Hepatocyte (in vitro differentiated cells): ENCODE results near the gene ACTR6. TPM values are rescaled to one million over a fixed set of nuclear protein-coding genes. Genes with fewer than 3 reads are reported as not detected.

Source experiments
- DNase-seq: peaks from one replicate; pipeline ENCODE4 v3.0.0-alpha.2; 2016; ENCODE audit warnings: low spot score
- H2AFZ ChIP-seq: fragments of 200-600 bp; sonication (generic); 2 replicates; pipeline ENCODE4 v1.6.0; 2016; ENCODE audit warnings: antibody characterized with exemption, mild to moderate bottlenecking
- H3K27ac ChIP-seq: fragments of 200-600 bp; sonication (generic); 2 replicates; pipeline ENCODE4 v1.5.1; 2016; ENCODE audit warnings: mild to moderate bottlenecking
- H3K27me3 ChIP-seq: fragments of 200-600 bp; sonication (generic); 2 replicates; pipeline ENCODE4 v1.6.1; 2016
- H3K36me3 ChIP-seq: fragments of 200-600 bp; sonication (generic); replicated peaks from 2 replicates; pipeline ENCODE4 v1.5.1; 2016; ENCODE audit warnings: low read depth; ENCODE audit not compliant: insufficient read depth
- H3K4me1 ChIP-seq: fragments of 200-600 bp; sonication (generic); 2 replicates; pipeline ENCODE4 v1.5.1; 2016; ENCODE audit warnings: mild to moderate bottlenecking, moderate library complexity; ENCODE audit not compliant: insufficient read depth
- H3K4me2 ChIP-seq: fragments of 200-600 bp; sonication (generic); 2 replicates; pipeline ENCODE4 v1.6.0; 2016
- H3K4me3 ChIP-seq: fragments of 200-600 bp; sonication (generic); 2 replicates; pipeline ENCODE4 v1.5.1; 2016; ENCODE audit warnings: mild to moderate bottlenecking
- H3K79me2 ChIP-seq: fragments of 200-600 bp; sonication (generic); 2 replicates; pipeline ENCODE4 v1.6.0; 2017; ENCODE audit warnings: mild to moderate bottlenecking
- H3K9me2 ChIP-seq: fragments of 200-600 bp; sonication (generic); replicated peaks from 2 replicates; pipeline ENCODE4 v1.6.0; 2017; ENCODE audit warnings: mild to moderate bottlenecking; ENCODE audit not compliant: insufficient read depth
- H3K9me3 ChIP-seq: fragments of 200-600 bp; sonication (generic); 2 replicates; pipeline ENCODE4 v1.5.1; 2016; ENCODE audit warnings: low read depth, mild to moderate bottlenecking
- H4K20me1 ChIP-seq: fragments of 200-600 bp; sonication (generic); 2 replicates; pipeline ENCODE4 v1.6.0; 2016; ENCODE audit warnings: mild to moderate bottlenecking; ENCODE audit not compliant: insufficient read depth, poor library complexity, severe bottlenecking
- CTCF ChIP-seq: fragments of 200-600 bp; sonication (generic); IDR thresholded peaks from 2 replicates; pipeline ENCODE4 v1.5.1; 2016; ENCODE audit warnings: antibody characterized with exemption, mild to moderate bottlenecking; ENCODE audit not compliant: poor library complexity
- EZH2 ChIP-seq: fragments of 200-600 bp; sonication (generic); IDR thresholded peaks from 2 replicates; pipeline ENCODE4 v1.6.1; 2016; ENCODE audit warnings: antibody characterized with exemption, mild to moderate bottlenecking, borderline replicate concordance
- EZH2phosphoT487 ChIP-seq: fragments of 200-600 bp; sonication (generic); IDR thresholded peaks from one replicate; pipeline ENCODE4 v1.6.1; 2018; ENCODE audit warnings: antibody characterized with exemption, mild to moderate bottlenecking, low read depth, moderate library complexity; ENCODE audit not compliant: unreplicated experiment, severe bottlenecking
- WGBS: methylation state at CpG from one replicate; pipeline ENCODE4 v1.1.6; 2016; ENCODE audit warnings: low lambda C conversion rate; ENCODE audit errors: missing lambda C conversion rate; 5-methylcytosine and 5-hydroxymethylcytosine counted together
- polyA plus RNA-seq: library from polyadenylated mRNA; unstranded; fragments of >200 nt; fragmentation: Nextera tagmentation; extraction: Ambion mirVana; gene quantifications from 2 replicates; pipeline ENCODE4 v1.2.1, GENCODE V29; 2016
- total RNA-seq: library from RNA; depleted of rRNA; stranded (reverse); fragments of >200 nt; gene quantifications from 2 replicates; pipeline ENCODE4 v1.2.3, GENCODE V29; 2014

Gene ACTR6
- total and polyA plus RNA-seq, 2 experiments from 2014 or later: 18.0 to 38.0 TPM

DNA sequence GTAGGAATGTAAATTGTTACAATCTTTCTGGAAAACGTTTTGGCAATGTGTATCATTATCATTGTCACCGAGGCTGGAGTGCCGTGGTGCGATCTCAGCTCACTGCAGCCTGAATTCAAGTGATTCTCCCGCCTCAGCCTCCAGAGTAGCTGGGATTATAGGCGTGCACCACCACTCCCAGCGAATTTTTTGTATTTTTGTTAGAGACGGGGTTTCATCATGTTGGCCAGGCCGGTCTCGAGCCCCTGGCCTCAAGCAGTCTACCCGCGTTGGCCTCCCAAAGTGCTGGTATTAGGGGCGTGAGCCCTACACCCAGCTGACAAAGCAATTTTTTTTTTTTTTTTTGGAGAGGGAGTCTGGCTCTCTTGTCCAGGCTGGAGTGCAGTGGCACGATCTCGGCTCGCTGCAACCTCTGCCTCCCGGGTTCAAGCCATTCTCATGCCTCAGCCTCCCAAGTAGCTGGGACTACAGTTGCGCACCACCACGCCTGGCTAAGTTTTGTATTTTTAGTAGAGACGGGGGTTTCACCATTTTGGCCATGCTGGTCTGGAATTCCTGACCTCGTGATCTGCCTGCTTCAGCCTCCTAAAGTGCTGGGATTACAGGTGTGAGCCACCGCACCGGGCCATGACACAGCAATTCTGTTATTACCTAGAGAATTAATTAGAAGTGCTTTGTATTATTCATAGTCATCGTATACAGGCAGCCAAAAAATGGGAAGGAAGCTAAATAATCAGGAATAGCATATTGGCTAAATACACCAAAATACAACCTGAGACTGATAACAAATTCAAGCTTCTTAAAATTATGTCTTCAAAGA lies 1.2 kb downstream of the ACTR6 start:
- TF ChIP-seq EZH2phosphoT487: no peak
- no peak for TF ChIP-seq CTCF
- no peak for TF ChIP-seq EZH2
- DNase-seq: no peak
- WGBS: 85% methylated on average over 23 of the region's 24 CpGs
- H3K9me3 ChIP-seq: no peaks in the 10 kb centered on the region
- H3K4me2 ChIP-seq: peak overlapping the region; percentile 79
- H4K20me1 ChIP-seq: no peaks in the 10 kb centered on the region
- peak overlapping the region; percentile 86 for H3K27ac ChIP-seq
- H2AFZ ChIP-seq: peak overlapping the region; percentile 40
- H3K4me3 ChIP-seq: peak overlapping the region; percentile 38
- H3K9me2 ChIP-seq: no peaks in the 10 kb centered on the region
- no peaks in the 10 kb centered on the region for H3K36me3 ChIP-seq
- peaks cover 9% of the 10 kb centered on the region for H3K4me1 ChIP-seq
- peaks cover 53% of the 10 kb centered on the region for H3K79me2 ChIP-seq
- H3K27me3 ChIP-seq: no peaks in the 10 kb centered on the region

DNA sequence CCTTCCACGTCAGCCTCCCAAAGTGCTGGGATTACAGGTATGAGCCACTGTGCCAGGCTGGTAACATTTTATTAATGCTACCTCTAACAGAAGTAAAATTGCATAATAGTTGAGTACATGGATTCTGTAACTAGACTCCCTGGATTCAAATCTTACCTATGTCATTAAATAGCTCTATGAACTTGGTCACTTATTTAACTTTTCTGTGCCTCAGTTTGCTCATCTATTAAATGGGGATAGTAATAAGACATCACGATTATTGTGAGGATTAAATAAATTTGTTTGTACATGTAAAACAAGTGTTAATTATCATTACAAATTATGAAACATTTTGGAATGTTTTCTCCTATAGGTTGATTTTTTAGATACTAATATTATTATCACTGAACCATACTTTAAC lies 6.7 kb downstream of the ACTR6 start:
- Histone ChIP-seq H3K4me2 (no peak overlapping the region), H4K20me1 (no peaks in the 10 kb centered on the region), H3K4me3 (no peak overlapping the region), H3K9me3 (no peaks in the 10 kb centered on the region), H3K27me3 (no peaks in the 10 kb centered on the region), H3K4me1 (no peaks in the 10 kb centered on the region), H3K36me3 (no peaks in the 10 kb centered on the region), H3K79me2 (peaks cover 23% of the 10 kb centered on the region), H3K27ac (no peak overlapping the region), H2AFZ (no peak overlapping the region), H3K9me2 (no peaks in the 10 kb centered on the region)
- WGBS: 100% methylated on average over 2 of the region's 2 CpGs
- DNase-seq: no peak
- TF ChIP-seq CTCF: no peak
- TF ChIP-seq EZH2phosphoT487: no peak
- no peak for TF ChIP-seq EZH2

GRCh38 chr12:100208834-100209233 lies 8.2 kb downstream of the ACTR6 start:
- Histone ChIP-seq H3K4me2 (no peak overlapping the region), H3K4me1 (no peaks in the 10 kb centered on the region), H3K4me3 (no peak overlapping the region), H3K9me2 (no peaks in the 10 kb centered on the region), H3K27ac (no peak overlapping the region), H3K36me3 (no peaks in the 10 kb centered on the region), H3K79me2 (peaks cover 10% of the 10 kb centered on the region), H3K27me3 (no peaks in the 10 kb centered on the region), H2AFZ (no peak overlapping the region), H4K20me1 (no peaks in the 10 kb centered on the region), H3K9me3 (no peaks in the 10 kb centered on the region)
- 95% methylated on average over 5 of the region's 5 CpGs for WGBS
- TF ChIP-seq EZH2phosphoT487 (no peak), EZH2 (no peak), CTCF (no peak)
- DNase-seq: no peak
